ENCODE results near the gene SLC22A2. TPM values are rescaled to one million over a fixed set of nuclear protein-coding genes. Genes with fewer than 3 reads are reported as not detected.

The SLC22A2 gene
- total RNA-seq, 4 donors from 2014 or later, result not detected

- intact Hi-C loops (cut with DNase I; ENCODE audit: low total_unique reads), result no loop called here
- Histone ChIP-seq H3K27me3 (no peaks in the 10 kb centered on the region), H3K27ac (no peak overlapping the region), H3K4me1 (no peaks in the 10 kb centered on the region), H3K4me3 (no peak overlapping the region), H3K36me3 (no peaks in the 10 kb centered on the region), H3K9me3 (no peaks in the 10 kb centered on the region)
- DNase-seq, result no peak
- 84 to 95% methylated on average over 2 of the region's 2 CpGs for WGBS, 2 donors (ENCODE audit: low coverage in 1 of 2)
- in situ Hi-C loops (cut with MboI; ENCODE audit: low pct_ligation_motif_present in 1 of 4, low pct_unique_long_range_greater_than_20kb in 1 of 4, low sequenced_read_pairs in 3 of 4), result no loop called here
- TF ChIP-seq POLR2AphosphoS5 (IDR thresholded peaks at IDR 0.05) (no peak), POLR2A (IDR thresholded peaks at IDR 0.05) (no peak), CTCF (IDR thresholded peaks at IDR 0.05) (no peak), EP300 (IDR thresholded peaks at IDR 0.05; ENCODE audit: low read depth) (no peak)
These were observed 21.2 kb upstream of the SLC22A2 start for GRCh38 chr6:160279850-160280249.

- 63 to 77% methylated on average over 10 to 12 of the region's 12 CpGs for WGBS, 2 donors (ENCODE audit: low coverage in 1 of 2)
- intact Hi-C loops (cut with DNase I; ENCODE audit: low total_unique reads), result no loop called here
- no peak overlapping the region for H3K4me3 ChIP-seq
- DNase-seq, result no peak
- no peaks in the 10 kb centered on the region for H3K27me3 ChIP-seq
- H3K4me1 ChIP-seq, result no peaks in the 10 kb centered on the region
- in situ Hi-C loops (cut with MboI; ENCODE audit: low pct_ligation_motif_present in 1 of 4, low pct_unique_long_range_greater_than_20kb in 1 of 4, low sequenced_read_pairs in 3 of 4), result no loop called here
- H3K9me3 ChIP-seq, result no peaks in the 10 kb centered on the region
- no peaks in the 10 kb centered on the region for H3K36me3 ChIP-seq
- no peak overlapping the region for H3K27ac ChIP-seq
- TF ChIP-seq POLR2AphosphoS5 (IDR thresholded peaks at IDR 0.05) (no peak), POLR2A (IDR thresholded peaks at IDR 0.05) (no peak), CTCF (IDR thresholded peaks at IDR 0.05) (no peak), EP300 (IDR thresholded peaks at IDR 0.05; ENCODE audit: low read depth) (no peak)
These were observed 20.2 kb upstream of the SLC22A2 start for GRCh38 chr6:160278786-160279310.

GRCh38 chr6:160278311-160278710 is 19.7 kb upstream of the SLC22A2 start:
- Histone ChIP-seq H3K4me3 (no peak overlapping the region), H3K4me1 (peaks cover 0 to 5% (median 2%) of the 10 kb centered on the region in 4 donors), H3K27ac (no peak overlapping the region), H3K36me3 (no peaks in the 10 kb centered on the region), H3K27me3 (no peaks in the 10 kb centered on the region), H3K9me3 (no peaks in the 10 kb centered on the region)
- in situ Hi-C loops (cut with MboI; ENCODE audit: low pct_ligation_motif_present in 1 of 4, low pct_unique_long_range_greater_than_20kb in 1 of 4, low sequenced_read_pairs in 3 of 4) (no loop called here), intact Hi-C loops (cut with DNase I; ENCODE audit: low total_unique reads) (no loop called here)
- DNase-seq, result no peak
- TF ChIP-seq POLR2A (IDR thresholded peaks at IDR 0.05), result no peak
- TF ChIP-seq EP300 (IDR thresholded peaks at IDR 0.05; ENCODE audit: low read depth), result no peak
- no peak for TF ChIP-seq POLR2AphosphoS5 (IDR thresholded peaks at IDR 0.05)
- no peak for TF ChIP-seq CTCF (IDR thresholded peaks at IDR 0.05)
- 93 to 95% methylated on average over 2 to 5 of the region's 5 CpGs for WGBS, 2 donors (ENCODE audit: low coverage in 1 of 2)

GRCh38 chr6:160277546-160277945 is 18.9 kb upstream of the SLC22A2 start:
- Histone ChIP-seq H3K4me1 (peaks cover 0 to 6% (median 3%) of the 10 kb centered on the region in 4 donors), H3K27ac (no peak overlapping the region), H3K9me3 (no peaks in the 10 kb centered on the region), H3K27me3 (no peaks in the 10 kb centered on the region), H3K4me3 (no peak overlapping the region), H3K36me3 (no peaks in the 10 kb centered on the region)
- no peak for DNase-seq
- in situ Hi-C loops (cut with MboI; ENCODE audit: low pct_ligation_motif_present in 1 of 4, low pct_unique_long_range_greater_than_20kb in 1 of 4, low sequenced_read_pairs in 3 of 4) (no loop called here), intact Hi-C loops (cut with DNase I; ENCODE audit: low total_unique reads) (no loop called here)
- no peak for TF ChIP-seq POLR2AphosphoS5 (IDR thresholded peaks at IDR 0.05)
- TF ChIP-seq POLR2A (IDR thresholded peaks at IDR 0.05), result no peak
- no peak for TF ChIP-seq CTCF (IDR thresholded peaks at IDR 0.05)
- no peak for TF ChIP-seq EP300 (IDR thresholded peaks at IDR 0.05; ENCODE audit: low read depth)
- 92 to 97% methylated on average over 6 to 15 of the region's 15 CpGs for WGBS, 2 donors (ENCODE audit: low coverage in 1 of 2)
